ENCODE measurements around the gene MED25. TPM values are rescaled to one million over a fixed set of nuclear protein-coding genes. Genes with fewer than 3 reads are reported as not detected.

MED25 gene
- total RNA-seq, 1 donor from 2014 or later, result 85.4 TPM

DNA sequence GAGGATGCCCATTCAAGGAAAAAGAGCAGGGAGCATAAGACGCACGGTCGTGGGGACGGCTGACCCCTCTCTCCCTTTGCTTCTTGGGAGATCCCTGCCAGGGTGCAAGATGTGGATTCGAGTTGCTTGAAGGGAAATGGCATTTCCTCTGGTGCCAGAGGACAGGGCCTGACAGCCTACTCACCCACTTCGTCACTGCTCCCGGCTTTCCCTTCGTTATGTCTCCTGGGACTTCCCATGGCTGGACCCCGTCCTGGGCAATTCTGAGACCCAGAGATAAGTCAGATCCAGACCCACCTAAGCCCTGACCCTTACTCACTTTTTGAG lies 60.6 kb downstream of the MED25 start:
- Mint-ChIP-seq H3K27ac (ENCODE audit: unreplicated experiment) (no peak overlapping the region), H3K27me3 (ENCODE audit: low read depth) (no peaks in the 10 kb centered on the region), H3K36me3 (ENCODE audit: low read depth) (peaks cover 12% of the 10 kb centered on the region), H3K9me3 (no peaks in the 10 kb centered on the region), H3K4me3 (no peak overlapping the region), H3K4me1 (peaks cover 21% of the 10 kb centered on the region)
- TF ChIP-seq, protein P1, sequence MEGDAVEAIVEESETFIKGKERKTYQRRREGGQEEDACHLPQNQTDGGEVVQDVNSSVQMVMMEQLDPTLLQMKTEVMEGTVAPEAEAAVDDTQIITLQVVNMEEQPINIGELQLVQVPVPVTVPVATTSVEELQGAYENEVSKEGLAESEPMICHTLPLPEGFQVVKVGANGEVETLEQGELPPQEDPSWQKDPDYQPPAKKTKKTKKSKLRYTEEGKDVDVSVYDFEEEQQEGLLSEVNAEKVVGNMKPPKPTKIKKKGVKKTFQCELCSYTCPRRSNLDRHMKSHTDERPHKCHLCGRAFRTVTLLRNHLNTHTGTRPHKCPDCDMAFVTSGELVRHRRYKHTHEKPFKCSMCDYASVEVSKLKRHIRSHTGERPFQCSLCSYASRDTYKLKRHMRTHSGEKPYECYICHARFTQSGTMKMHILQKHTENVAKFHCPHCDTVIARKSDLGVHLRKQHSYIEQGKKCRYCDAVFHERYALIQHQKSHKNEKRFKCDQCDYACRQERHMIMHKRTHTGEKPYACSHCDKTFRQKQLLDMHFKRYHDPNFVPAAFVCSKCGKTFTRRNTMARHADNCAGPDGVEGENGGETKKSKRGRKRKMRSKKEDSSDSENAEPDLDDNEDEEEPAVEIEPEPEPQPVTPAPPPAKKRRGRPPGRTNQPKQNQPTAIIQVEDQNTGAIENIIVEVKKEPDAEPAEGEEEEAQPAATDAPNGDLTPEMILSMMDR (conservative IDR thresholded peaks at IDR 0.05), result no peak
- no peak for DNase-seq (ENCODE audit: low read depth, low spot score)

DNA sequence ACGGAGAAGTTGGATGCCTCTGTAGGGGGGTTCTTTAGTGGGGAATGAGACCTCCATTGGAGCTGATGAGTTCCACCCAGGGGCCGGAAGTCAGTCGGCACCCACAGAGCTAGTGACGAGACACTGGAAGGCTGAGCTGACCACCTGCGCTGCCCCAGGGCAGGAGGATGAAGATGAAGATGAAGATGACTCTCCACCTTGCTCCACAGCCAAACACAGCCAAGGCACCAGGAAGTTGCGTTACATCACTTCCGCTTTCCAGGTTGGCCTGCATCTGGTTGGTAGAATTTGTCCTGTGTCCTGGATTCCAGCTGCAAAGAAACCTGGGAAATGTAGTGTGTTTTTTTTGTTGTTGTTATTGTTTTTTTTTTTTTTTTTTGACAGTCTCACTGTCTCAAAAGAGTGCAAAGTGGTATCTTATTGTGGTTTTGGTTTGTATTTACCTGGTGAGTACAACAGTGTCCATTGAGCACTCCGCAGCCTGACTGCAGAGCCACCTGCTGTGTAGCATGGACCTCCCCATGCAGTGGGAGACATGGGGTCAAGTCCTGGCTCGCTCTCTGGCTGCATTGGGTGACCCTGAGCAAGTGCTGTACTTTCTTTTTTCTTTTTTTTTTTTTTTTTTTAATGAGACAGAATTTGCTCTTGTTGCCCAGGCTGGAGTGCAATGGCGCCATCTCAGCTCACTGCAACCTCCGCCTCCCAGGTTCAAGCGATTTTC lies 61.3 kb downstream of the MED25 start:
- H3K9me3 Mint-ChIP-seq, result no peaks in the 10 kb centered on the region
- no peaks in the 10 kb centered on the region for H3K27me3 Mint-ChIP-seq (ENCODE audit: low read depth)
- H3K36me3 Mint-ChIP-seq (ENCODE audit: low read depth), result peaks cover 13% of the 10 kb centered on the region
- TF ChIP-seq, protein P1 (conservative IDR thresholded peaks at IDR 0.05), result no peak
- no peak overlapping the region for H3K27ac Mint-ChIP-seq (ENCODE audit: unreplicated experiment)
- DNase-seq (ENCODE audit: low read depth, low spot score), result no peak
- H3K4me1 Mint-ChIP-seq, result peaks cover 21% of the 10 kb centered on the region
- peak overlapping the region; percentile 29 for H3K4me3 Mint-ChIP-seq

DNA sequence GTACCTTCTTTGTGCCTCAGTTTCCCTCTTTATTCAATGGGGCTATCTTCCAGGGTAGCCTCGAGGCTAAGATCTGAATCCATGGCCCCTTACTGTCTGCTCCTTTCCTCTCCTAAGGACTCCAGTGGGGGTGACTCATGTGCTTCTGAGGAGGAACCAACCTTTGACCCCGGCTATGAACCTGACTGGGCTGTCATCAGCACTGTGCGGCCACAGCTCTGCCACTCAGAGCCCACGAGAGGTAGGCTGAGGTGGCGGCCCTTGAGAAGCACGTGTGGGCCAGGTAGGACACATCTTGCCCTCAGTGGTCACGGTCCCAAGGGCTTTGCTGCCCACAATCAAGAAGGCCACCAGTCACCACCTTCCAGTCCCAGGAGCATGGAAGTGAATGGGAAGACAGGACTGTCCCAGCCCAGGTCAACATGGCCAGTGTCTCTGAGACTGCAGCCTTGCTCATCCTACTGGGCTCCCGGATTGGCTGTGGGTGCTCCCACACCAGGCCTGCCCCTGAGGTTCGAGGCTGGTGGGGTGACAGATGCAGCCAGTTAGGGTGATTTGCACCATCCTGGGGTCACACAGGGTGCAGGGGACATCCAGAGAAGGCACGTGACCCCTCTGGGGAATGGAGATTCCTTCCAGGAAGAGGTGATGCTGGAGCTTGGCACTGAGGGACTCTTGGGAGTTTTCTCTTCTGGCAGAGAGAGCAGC lies 62.2 kb downstream of the MED25 start:
- H3K4me3 Mint-ChIP-seq, result peak overlapping the region; percentile 27
- no peaks in the 10 kb centered on the region for H3K9me3 Mint-ChIP-seq
- H3K36me3 Mint-ChIP-seq (ENCODE audit: low read depth), result peaks cover 17% of the 10 kb centered on the region
- TF ChIP-seq, protein P1 (conservative IDR thresholded peaks at IDR 0.05), result no peak
- peaks cover 21% of the 10 kb centered on the region for H3K4me1 Mint-ChIP-seq
- DNase-seq (ENCODE audit: low read depth, low spot score), result no peak
- H3K27me3 Mint-ChIP-seq (ENCODE audit: low read depth), result no peaks in the 10 kb centered on the region
- H3K27ac Mint-ChIP-seq (ENCODE audit: unreplicated experiment), result no peak overlapping the region

DNA sequence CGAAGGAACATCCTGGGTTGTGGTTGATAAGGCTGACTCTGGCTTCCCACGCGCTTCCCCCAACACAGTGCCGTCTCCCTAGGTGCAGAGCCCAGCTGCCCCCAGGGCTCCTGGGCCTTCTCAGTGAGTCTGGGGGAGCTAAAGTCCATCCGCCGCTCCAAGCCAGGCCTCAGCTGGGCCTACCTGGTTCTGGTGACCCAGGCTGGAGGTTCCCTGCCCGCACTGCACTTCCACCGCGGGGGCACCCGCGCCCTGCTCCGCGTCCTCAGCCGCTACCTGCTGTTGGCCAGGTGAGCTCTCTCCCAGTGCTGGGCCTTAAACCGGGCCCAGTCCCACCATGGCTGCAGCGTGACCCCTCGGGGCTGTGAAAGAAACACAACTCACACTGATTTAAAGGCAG lies 63.1 kb downstream of the MED25 start:
- H3K27me3 Mint-ChIP-seq (ENCODE audit: low read depth), result no peaks in the 10 kb centered on the region
- peaks cover 18% of the 10 kb centered on the region for H3K36me3 Mint-ChIP-seq (ENCODE audit: low read depth)
- H3K9me3 Mint-ChIP-seq, result no peaks in the 10 kb centered on the region
- TF ChIP-seq, protein P1 (conservative IDR thresholded peaks at IDR 0.05), result no peak
- H3K27ac Mint-ChIP-seq (ENCODE audit: unreplicated experiment), result no peak overlapping the region
- peaks cover 14% of the 10 kb centered on the region for H3K4me1 Mint-ChIP-seq
- peak overlapping the region; percentile 41 for H3K4me3 Mint-ChIP-seq
- DNase-seq (ENCODE audit: low read depth, low spot score), result no peak

DNA sequence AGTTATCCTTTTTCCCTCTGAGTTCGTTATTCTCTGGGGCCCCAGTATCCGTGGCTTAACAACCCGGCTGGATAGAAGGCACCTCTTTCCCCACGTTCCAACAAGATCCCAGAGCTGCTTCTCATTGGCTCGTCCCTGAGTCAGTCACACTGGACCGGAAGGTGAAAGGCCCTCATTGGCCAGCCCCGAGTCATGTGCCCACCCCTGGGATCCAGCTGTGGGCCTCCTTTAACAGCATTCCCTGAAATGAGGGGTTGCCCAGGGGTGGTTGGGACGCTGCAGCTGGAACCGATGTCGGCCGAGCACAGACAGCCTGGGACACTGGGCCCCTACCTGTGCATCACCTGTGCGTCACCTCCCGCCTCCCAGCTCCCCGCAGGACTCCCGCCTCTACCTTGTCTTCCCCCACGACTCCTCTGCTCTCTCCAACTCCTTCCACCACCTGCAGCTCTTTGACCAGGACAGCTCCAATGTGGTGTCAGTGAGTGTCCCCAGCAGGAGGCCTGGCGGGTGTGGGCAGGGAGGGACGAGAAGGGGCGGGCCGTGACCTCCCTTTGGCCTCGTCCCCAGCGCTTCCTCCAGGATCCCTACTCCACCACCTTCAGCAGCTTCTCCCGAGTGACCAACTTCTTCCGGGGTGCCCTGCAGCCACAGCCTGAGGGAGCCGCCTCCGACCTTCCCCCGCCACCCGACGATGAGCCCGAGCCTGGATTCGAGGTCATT lies 63.7 kb downstream of the MED25 start:
- H3K36me3 Mint-ChIP-seq (ENCODE audit: low read depth), result peaks cover 22% of the 10 kb centered on the region
- no peak overlapping the region for H3K27ac Mint-ChIP-seq (ENCODE audit: unreplicated experiment)

More for the DNA sequence above, 63.7 kb downstream of the MED25 start:
- no peaks in the 10 kb centered on the region for H3K27me3 Mint-ChIP-seq (ENCODE audit: low read depth)
- no peaks in the 10 kb centered on the region for H3K9me3 Mint-ChIP-seq
- H3K4me3 Mint-ChIP-seq, result peak overlapping the region; percentile 49
- TF ChIP-seq, protein P1 (conservative IDR thresholded peaks at IDR 0.05), result no peak
- H3K4me1 Mint-ChIP-seq, result peaks cover 14% of the 10 kb centered on the region
- DNase-seq (ENCODE audit: low read depth, low spot score), result no peak
